SK-N-SH (cell line): ENCODE data around the gene REPS2. TPM values are rescaled to one million over a fixed set of nuclear protein-coding genes. Genes with fewer than 3 reads are reported as not detected.
A peak's percentile ranks its signal among the peaks of the same experiment; 100 is the strongest.

Source experiments
- CTCF ChIA-PET: fragments of 300-600, 350-600 bp; formaldehyde crosslinking; extraction: SDS; loops from one replicate; lab custom pipeline; 2021; lab: Yijun Ruan, JAX
- POLR2A ChIA-PET: fragments of 350-600 bp; sonication (Branson Sonifier 250); formaldehyde crosslinking; extraction: SDS; loops from one replicate; lab custom pipeline; 2020; ENCODE audit warnings: antibody characterized with exemption, inconsistent platforms; lab: Yijun Ruan, JAX
- DNase-seq: peaks from one replicate; pipeline ENCODE4 v3.0.0; 2012
- H2AFZ ChIP-seq: fragments of 200-600 bp; sonication (generic); 2 replicates; pipeline ENCODE4 v1.8.1; 2016; ENCODE audit warnings: antibody characterized with exemption, mild to moderate bottlenecking, low read depth
- H3F3A ChIP-seq: fragments of 200-600 bp; sonication (generic); replicated peaks from 2 replicates; pipeline ENCODE3; 2016; ENCODE audit warnings: antibody characterized with exemption, mild to moderate bottlenecking; ENCODE audit not compliant: insufficient read depth
- H3K27ac ChIP-seq, 2 experiments: fragments of 200-500 bp in 1 of 2; fragments of 200-600 bp in 1 of 2; sonication (Bioruptor generic) in 1 of 2; sonication (generic), shearing (Covaris generic) in 1 of 2; 2 replicates each; pipeline versions ENCODE4 v1.5.1 to v1.6.1; 2014 to 2016; ENCODE audit warnings: low read depth in 2 of 2, inconsistent platforms in 1 of 2, low read length in 1 of 2, mild to moderate bottlenecking in 1 of 2, mixed read lengths in 1 of 2
- H3K27me3 ChIP-seq: fragments of 200-600 bp; sonication (generic), shearing (Covaris generic); 2 replicates; pipeline ENCODE4 v1.6.1; 2016; ENCODE audit warnings: mixed run types; ENCODE audit not compliant: insufficient read depth
- H3K36me3 ChIP-seq, 2 experiments: fragments of 200-500 bp in 1 of 2; fragments of 200-600 bp in 1 of 2; sonication (Bioruptor generic) in 1 of 2; sonication (generic) in 1 of 2; replicated peaks in 1 of 2; 2 replicates each; pipeline versions ENCODE3 to v1.5.1; 2014 to 2016; ENCODE audit warnings: low read length in 1 of 2, mild to moderate bottlenecking in 1 of 2; ENCODE audit not compliant: insufficient read depth in 2 of 2, control insufficient read depth in 1 of 2
- H3K4me1 ChIP-seq, 2 experiments: fragments of 200-500 bp in 1 of 2; fragments of 200-600 bp in 1 of 2; sonication (Bioruptor generic) in 1 of 2; sonication (generic), shearing (Covaris generic) in 1 of 2; 2 replicates each; pipeline versions ENCODE4 v1.5.1 to v1.6.1; 2014 to 2016; ENCODE audit warnings: low read depth in 1 of 2, low read length in 1 of 2, mixed run types in 1 of 2; ENCODE audit not compliant: insufficient read depth in 2 of 2, control insufficient read depth in 1 of 2
- H3K4me2 ChIP-seq: fragments of 200-600 bp; sonication (generic), shearing (Covaris generic); 2 replicates; pipeline ENCODE4 v1.6.1; 2017; ENCODE audit warnings: mixed run types
- H3K4me3 ChIP-seq, 2 experiments: fragments of 200-500 bp in 1 of 2; fragments of 200-600 bp in 1 of 2; sonication (Bioruptor generic) in 1 of 2; sonication (generic), shearing (Covaris generic) in 1 of 2; 2 replicates each; pipeline versions ENCODE4 v1.5.1 to v1.8.1; 2014 to 2016; ENCODE audit warnings: low read depth in 2 of 2, inconsistent platforms in 1 of 2, low read length in 1 of 2, mild to moderate bottlenecking in 1 of 2, mixed read lengths in 1 of 2, moderate library complexity in 1 of 2
- H3K79me2 ChIP-seq: fragments of 200-600 bp; sonication (generic); 2 replicates; pipeline ENCODE4 v1.8.1; 2017; ENCODE audit warnings: mild to moderate bottlenecking; ENCODE audit not compliant: insufficient read depth
- H3K9ac ChIP-seq: fragments of 200-600 bp; sonication (generic); 2 replicates; pipeline ENCODE4 v1.6.1; 2017; ENCODE audit warnings: mixed run types
- H3K9me2 ChIP-seq: fragments of 200-600 bp; sonication (generic); 2 replicates; pipeline ENCODE4 v1.6.1; 2017; ENCODE audit warnings: mixed run types
- H3K9me3 ChIP-seq: fragments of 200-600 bp; sonication (generic); 2 replicates; pipeline ENCODE4 v1.6.1; 2017; ENCODE audit warnings: mixed run types, mild to moderate bottlenecking, moderate library complexity
- H4K20me1 ChIP-seq: fragments of 200-600 bp; sonication (generic); 2 replicates; pipeline ENCODE4 v1.6.1; 2017; ENCODE audit warnings: mild to moderate bottlenecking, mixed run types; ENCODE audit not compliant: insufficient read depth
- EP300 ChIP-seq, 2 experiments: IDR thresholded peaks; 2 replicates each; pipeline versions ENCODE4 v1.4.0 to v1.6.1; 2012; ENCODE audit warnings: borderline replicate concordance in 1 of 2, low read depth in 1 of 2, low read length in 1 of 2
- EZH2phosphoT487 ChIP-seq: fragments of 200-600 bp; sonication (generic); IDR thresholded peaks from 2 replicates; pipeline ENCODE4 v1.6.1; 2017; ENCODE audit warnings: low read depth, mixed run types, mild to moderate bottlenecking, antibody characterized with exemption, moderate library complexity, borderline replicate concordance
- FOSL2 ChIP-seq: IDR thresholded peaks from 2 replicates; pipeline ENCODE4 v1.4.0; 2012; ENCODE audit warnings: low read depth, mild to moderate bottlenecking, moderate library complexity, borderline replicate concordance
- FOXJ3 ChIP-seq: sonication (generic); formaldehyde crosslinking; IDR thresholded peaks from 2 replicates; pipeline ENCODE4 v1.5.1; 2020; ENCODE audit warnings: mild to moderate bottlenecking, missing genetic modification reagents
- FOXM1 ChIP-seq: IDR thresholded peaks from 2 replicates; pipeline ENCODE4 v1.4.0; 2012; ENCODE audit warnings: low read depth, mild to moderate bottlenecking
- GABPA ChIP-seq: IDR thresholded peaks from 2 replicates; pipeline ENCODE4 v1.4.0; 2012; ENCODE audit warnings: low read depth, mild to moderate bottlenecking
- MXI1 ChIP-seq: IDR thresholded peaks from 2 replicates; pipeline ENCODE4 v1.6.1; 2012; ENCODE audit warnings: mild to moderate bottlenecking, low read depth, low read length, improper control_type of control experiment
- PBX3 ChIP-seq: IDR thresholded peaks from 2 replicates; pipeline ENCODE4; 2012
- POLR2AphosphoS5 ChIP-seq: IDR thresholded peaks from 2 replicates; pipeline ENCODE4 v1.6.1; 2012; ENCODE audit warnings: low read depth, low read length
- RCOR1 ChIP-seq: fragments of 150-350 bp; IDR thresholded peaks from 2 replicates; pipeline ENCODE4 v1.6.1; 2017; ENCODE audit warnings: antibody characterized with exemption, low read length
- REST ChIP-seq: IDR thresholded peaks from 2 replicates; pipeline ENCODE4 v1.6.1; 2012; ENCODE audit warnings: mild to moderate bottlenecking, low read depth, low read length, moderate library complexity
- TAF1 ChIP-seq: IDR thresholded peaks from 2 replicates; pipeline ENCODE4 v1.6.1; 2012; ENCODE audit warnings: low read depth, mild to moderate bottlenecking, low read length, moderate library complexity, borderline replicate concordance
- TCF12 ChIP-seq: IDR thresholded peaks from 2 replicates; pipeline ENCODE4 v1.4.0; 2012
- USF1 ChIP-seq: IDR thresholded peaks from 2 replicates; pipeline ENCODE4 v1.4.0; 2012; ENCODE audit warnings: low read depth, borderline replicate concordance
- WGBS: methylation state at CpG from one replicate; pipeline ENCODE4 v1.1.6; 2017; ENCODE audit warnings: low lambda C conversion rate; 5-methylcytosine and 5-hydroxymethylcytosine counted together
- polyA plus RNA-seq, 3 experiments: library from polyadenylated mRNA; depleted of rRNA; stranded (reverse); fragments of >200 nt; gene quantifications; 2 replicates each; pipeline ENCODE4 v1.2.3, GENCODE V29; 2012

Gene REPS2
- polyA plus RNA-seq, 1 of the 3 experiments (the other 2 are of a cell fraction), result 0.62 TPM

GRCh38 chrX:17036171-17036961 lies 89.9 kb downstream of the REPS2 start:
- peaks cover 5% of the 10 kb centered on the region; the same call in 1 of the 2 replicates for H3K27me3 ChIP-seq
- no peaks in the 10 kb centered on the region for H3K79me2 ChIP-seq
- H3K9me2 ChIP-seq, result no peaks in the 10 kb centered on the region
- H3K9me3 ChIP-seq, result no peaks in the 10 kb centered on the region
- no peaks in the 10 kb centered on the region for H3F3A ChIP-seq
- no peak overlapping the region for H2AFZ ChIP-seq
- no peaks in the 10 kb centered on the region for H4K20me1 ChIP-seq
- H3K36me3 ChIP-seq, result no peaks in the 10 kb centered on the region
- DNase-seq, result no peak
- H3K4me1 ChIP-seq, result peaks cover 0 to 9% of the 10 kb centered on the region in 2 experiments; a peak in 2 of 4 replicates
- CTCF ChIA-PET, result interaction anchor here (2.3 to 3.6 kb wide), 2 partner anchors 10 to 153 kb away, joined by 9 to 22 read pairs; no protein-coding TSS in a partner anchor
- H3K4me2 ChIP-seq, result no peak overlapping the region
- no peak overlapping the region for H3K9ac ChIP-seq
- WGBS, result 30% methylated on average over 4 of the region's 4 CpGs
- H3K27ac ChIP-seq, result no peak overlapping the region
- TF ChIP-seq EP300 (IDR thresholded peaks at IDR 0.05; ENCODE audit: borderline replicate concordance in 1 of 2, low read depth in 1 of 2, low read length in 1 of 2) (no peak), GABPA (no peak), USF1 (no peak)
- TF ChIP-seq, all 33 proteins: peak for 0
- H3K4me3 ChIP-seq, result no peak overlapping the region
- POLR2A ChIA-PET, result no interaction called here

GRCh38 chrX:17038277-17038676 lies 91.8 kb downstream of the REPS2 start:
- Histone ChIP-seq H3K9me2 (no peaks in the 10 kb centered on the region), H2AFZ (no peak overlapping the region), H3K4me1 (peaks cover 0 to 9% of the 10 kb centered on the region in 2 experiments; a peak in 2 of 4 replicates), H3K4me3 (no peak overlapping the region), H3K27ac (peak overlapping the region in 1 of 2 experiments; percentile 23; a peak in 1 of 4 replicates), H3K4me2 (no peak overlapping the region), H3F3A (no peaks in the 10 kb centered on the region), H4K20me1 (no peaks in the 10 kb centered on the region), H3K27me3 (peaks cover 5% of the 10 kb centered on the region; the same call in 1 of the 2 replicates), H3K9ac (no peak overlapping the region), H3K9me3 (no peaks in the 10 kb centered on the region), H3K36me3 (no peaks in the 10 kb centered on the region), H3K79me2 (no peaks in the 10 kb centered on the region)
- CTCF ChIA-PET, result interaction anchor here (1.5 to 3.6 kb wide), 2 partner anchors 8 to 21 kb away, joined by 4 to 22 read pairs; no protein-coding TSS in a partner anchor
- no peak for TF ChIP-seq TAF1
- POLR2A ChIA-PET, result no interaction called here
- DNase-seq, result no peak
- WGBS, result 39% methylated on average over 3 of the region's 3 CpGs

- H3K4me1 ChIP-seq, result peaks cover 0 to 9% of the 10 kb centered on the region in 2 experiments; a peak in 2 of 4 replicates
- DNase-seq, result peak; percentile 6
- no peak overlapping the region for H3K4me2 ChIP-seq
- no peaks in the 10 kb centered on the region for H3K9me2 ChIP-seq
- peak overlapping the region in 1 of 2 experiments; percentile 58; a peak in 1 of 4 replicates for H3K27ac ChIP-seq
- H3K36me3 ChIP-seq, result no peaks in the 10 kb centered on the region
- H3K4me3 ChIP-seq, result no peak overlapping the region
- ChIA-PET POLR2A (no interaction called here), CTCF (interaction anchor here (3.6 kb wide), 1 partner anchor 8 kb away, joined by 22 read pairs; no protein-coding TSS in a partner anchor)
- H3K27me3 ChIP-seq, result peaks cover 5% of the 10 kb centered on the region; the same call in 1 of the 2 replicates
- H3K9ac ChIP-seq, result no peak overlapping the region
- H3F3A ChIP-seq, result no peaks in the 10 kb centered on the region
- H3K9me3 ChIP-seq, result no peaks in the 10 kb centered on the region
- no peak overlapping the region for H2AFZ ChIP-seq
- no peaks in the 10 kb centered on the region for H4K20me1 ChIP-seq
- WGBS, result 12% methylated on average over 7 of the region's 7 CpGs
- no peaks in the 10 kb centered on the region for H3K79me2 ChIP-seq
- TF ChIP-seq REST (no peak), TCF12 (peak; percentile 91), POLR2AphosphoS5 (peak; percentile 28; the same call in 1 of the 2 replicates), RCOR1 (no peak), EZH2phosphoT487 (no peak), GABPA (no peak), FOSL2 (no peak), PBX3 (peak; percentile 52), MXI1 (no peak), FOXJ3 (CRISPR knock-in tag) (no peak), FOXM1 (no peak)
These were observed 92.3 kb downstream of the REPS2 start for GRCh38 chrX:17038681-17039161.
